Measurements from ENCODE around the gene DLG1. TPM values are rescaled to one million over a fixed set of nuclear protein-coding genes. Genes with fewer than 3 reads are reported as not detected.

DLG1 gene
- total RNA-seq, 1 experiment from 2014 or later = 90.2 TPM

DNA sequence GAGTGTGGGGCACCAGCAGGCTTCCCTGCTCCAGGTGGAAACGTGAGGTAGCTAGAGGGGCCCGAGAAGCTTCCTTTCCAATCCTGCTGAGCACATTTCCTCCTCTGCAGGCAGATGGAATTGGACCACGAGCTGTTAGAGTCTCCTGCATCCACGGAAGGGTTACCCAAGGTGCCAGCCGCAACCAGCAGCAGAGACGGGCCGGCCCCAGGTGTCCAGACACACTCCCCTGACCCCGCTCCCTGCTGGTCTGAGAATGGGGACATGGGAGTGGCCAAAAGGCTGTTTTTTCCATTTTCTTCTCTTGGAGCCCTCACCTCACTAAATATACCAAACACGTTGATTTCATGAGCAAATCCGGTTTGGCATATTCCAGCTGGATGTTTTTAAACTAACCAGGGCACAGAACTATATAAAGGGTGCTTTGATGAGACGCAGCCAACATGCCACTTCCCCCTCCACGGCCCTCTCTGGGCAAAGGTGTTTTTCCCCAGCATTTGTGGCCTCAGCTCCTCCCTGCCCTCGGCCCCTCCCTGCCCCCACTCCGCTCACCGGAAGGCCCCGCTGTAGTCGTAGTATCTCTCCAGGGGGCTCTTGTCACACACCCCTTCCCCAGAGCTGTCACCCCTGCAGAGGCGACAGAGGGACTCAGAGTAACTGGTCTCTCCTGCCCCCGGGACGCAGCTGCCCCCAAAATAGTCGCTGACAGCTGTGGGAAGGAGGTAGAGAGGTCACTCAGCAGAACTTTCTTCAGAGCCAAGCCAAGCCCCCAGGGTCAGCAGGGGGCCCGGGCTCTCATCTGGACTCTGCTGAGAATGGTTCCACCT lies 275.8 kb downstream of the DLG1 start:
- intact Hi-C loops (cut with micrococcal nuclease; ENCODE audit: unreplicated experiment) = no loop called here

DNA sequence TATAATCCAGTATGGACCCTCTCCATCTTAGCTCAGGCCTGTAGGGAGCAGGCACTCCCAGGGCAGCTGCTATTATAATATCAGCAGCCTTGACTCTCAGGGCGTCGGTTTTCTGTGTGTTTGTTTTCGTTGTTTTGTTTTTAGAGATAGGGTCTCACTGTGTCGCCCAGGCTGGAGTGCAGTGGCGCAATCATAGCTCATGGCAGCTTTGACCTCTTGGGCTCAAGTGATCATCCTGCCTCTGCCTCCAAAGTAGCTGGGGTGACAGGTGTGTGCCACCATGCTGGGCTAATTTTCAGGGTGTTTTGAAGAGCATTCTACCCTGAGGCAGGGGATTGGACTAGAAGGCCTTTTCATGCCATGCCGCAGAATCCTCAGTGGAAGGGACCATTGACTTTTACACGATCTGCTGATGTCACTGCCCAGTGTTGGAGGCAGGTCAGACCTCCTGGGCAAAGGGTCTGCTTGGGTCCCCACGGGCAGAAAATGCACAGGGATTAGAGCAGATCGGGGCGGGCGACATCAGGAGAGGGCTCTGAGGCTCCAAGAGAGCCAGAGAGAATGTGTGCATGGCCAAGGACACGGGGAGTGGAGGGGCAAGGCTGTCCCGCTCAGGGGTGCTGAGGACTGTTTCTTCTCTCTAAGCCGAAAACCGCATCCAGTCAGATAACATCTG lies 276.5 kb downstream of the DLG1 start:
- ChIA-PET POLR2A (interaction anchor here (0.6 kb wide), 1 partner anchor 554 kb away, joined by 3 read pairs; no protein-coding TSS in a partner anchor), CTCF (interaction anchor here (0.6 kb wide), 2 partner anchors 16 to 511 kb away, joined by 3 to 7 read pairs; no protein-coding TSS in a partner anchor)
- H3K27me3 ChIP-seq (ENCODE audit: control insufficient read depth, insufficient read depth, low read length) = no peaks in the 10 kb centered on the region
- H3K4me3 ChIP-seq (ENCODE audit: low read depth in 2 of 2, low read length in 2 of 2) = no peak overlapping the region
- no peak for TF ChIP-seq POLR2AphosphoS5 (IDR thresholded peaks at IDR 0.05; ENCODE audit: low read depth, low read length)
- TF ChIP-seq SIN3A (IDR thresholded peaks at IDR 0.05; ENCODE audit: borderline replicate concordance, insufficient read depth, low read depth, low read length) = no peak
- TF ChIP-seq TCF7L2 (IDR thresholded peaks at IDR 0.05; ENCODE audit: low read depth, low read length) = no peak
- TF ChIP-seq, protein P1, sequence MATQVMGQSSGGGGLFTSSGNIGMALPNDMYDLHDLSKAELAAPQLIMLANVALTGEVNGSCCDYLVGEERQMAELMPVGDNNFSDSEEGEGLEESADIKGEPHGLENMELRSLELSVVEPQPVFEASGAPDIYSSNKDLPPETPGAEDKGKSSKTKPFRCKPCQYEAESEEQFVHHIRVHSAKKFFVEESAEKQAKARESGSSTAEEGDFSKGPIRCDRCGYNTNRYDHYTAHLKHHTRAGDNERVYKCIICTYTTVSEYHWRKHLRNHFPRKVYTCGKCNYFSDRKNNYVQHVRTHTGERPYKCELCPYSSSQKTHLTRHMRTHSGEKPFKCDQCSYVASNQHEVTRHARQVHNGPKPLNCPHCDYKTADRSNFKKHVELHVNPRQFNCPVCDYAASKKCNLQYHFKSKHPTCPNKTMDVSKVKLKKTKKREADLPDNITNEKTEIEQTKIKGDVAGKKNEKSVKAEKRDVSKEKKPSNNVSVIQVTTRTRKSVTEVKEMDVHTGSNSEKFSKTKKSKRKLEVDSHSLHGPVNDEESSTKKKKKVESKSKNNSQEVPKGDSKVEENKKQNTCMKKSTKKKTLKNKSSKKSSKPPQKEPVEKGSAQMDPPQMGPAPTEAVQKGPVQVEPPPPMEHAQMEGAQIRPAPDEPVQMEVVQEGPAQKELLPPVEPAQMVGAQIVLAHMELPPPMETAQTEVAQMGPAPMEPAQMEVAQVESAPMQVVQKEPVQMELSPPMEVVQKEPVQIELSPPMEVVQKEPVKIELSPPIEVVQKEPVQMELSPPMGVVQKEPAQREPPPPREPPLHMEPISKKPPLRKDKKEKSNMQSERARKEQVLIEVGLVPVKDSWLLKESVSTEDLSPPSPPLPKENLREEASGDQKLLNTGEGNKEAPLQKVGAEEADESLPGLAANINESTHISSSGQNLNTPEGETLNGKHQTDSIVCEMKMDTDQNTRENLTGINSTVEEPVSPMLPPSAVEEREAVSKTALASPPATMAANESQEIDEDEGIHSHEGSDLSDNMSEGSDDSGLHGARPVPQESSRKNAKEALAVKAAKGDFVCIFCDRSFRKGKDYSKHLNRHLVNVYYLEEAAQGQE (IDR thresholded peaks at IDR 0.05; ENCODE audit: insufficient read depth in 1 of 2, low read depth in 2 of 2, low read length in 1 of 2) = no peak
- TF ChIP-seq, protein P2, sequence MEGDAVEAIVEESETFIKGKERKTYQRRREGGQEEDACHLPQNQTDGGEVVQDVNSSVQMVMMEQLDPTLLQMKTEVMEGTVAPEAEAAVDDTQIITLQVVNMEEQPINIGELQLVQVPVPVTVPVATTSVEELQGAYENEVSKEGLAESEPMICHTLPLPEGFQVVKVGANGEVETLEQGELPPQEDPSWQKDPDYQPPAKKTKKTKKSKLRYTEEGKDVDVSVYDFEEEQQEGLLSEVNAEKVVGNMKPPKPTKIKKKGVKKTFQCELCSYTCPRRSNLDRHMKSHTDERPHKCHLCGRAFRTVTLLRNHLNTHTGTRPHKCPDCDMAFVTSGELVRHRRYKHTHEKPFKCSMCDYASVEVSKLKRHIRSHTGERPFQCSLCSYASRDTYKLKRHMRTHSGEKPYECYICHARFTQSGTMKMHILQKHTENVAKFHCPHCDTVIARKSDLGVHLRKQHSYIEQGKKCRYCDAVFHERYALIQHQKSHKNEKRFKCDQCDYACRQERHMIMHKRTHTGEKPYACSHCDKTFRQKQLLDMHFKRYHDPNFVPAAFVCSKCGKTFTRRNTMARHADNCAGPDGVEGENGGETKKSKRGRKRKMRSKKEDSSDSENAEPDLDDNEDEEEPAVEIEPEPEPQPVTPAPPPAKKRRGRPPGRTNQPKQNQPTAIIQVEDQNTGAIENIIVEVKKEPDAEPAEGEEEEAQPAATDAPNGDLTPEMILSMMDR (IDR thresholded peaks at IDR 0.05) = no peak
- BruUV-seq (replicated peaks) = no TSS peak
- intact Hi-C loops (cut with micrococcal nuclease; ENCODE audit: unreplicated experiment) = no loop called here
- H3K27ac ChIP-seq (ENCODE audit: low read length) = no peak overlapping the region
- no peak for ATAC-seq
- H3K4me1 ChIP-seq (ENCODE audit: control insufficient read depth, insufficient read depth, low read length) = no peaks in the 10 kb centered on the region
- no peaks in the 10 kb centered on the region for H3K36me3 ChIP-seq (ENCODE audit: control insufficient read depth, insufficient read depth, low read length)
- no peak for DNase-seq (ENCODE audit: low read depth, low spot score)
- in situ Hi-C loops (cut with HindIII; ENCODE audit: low pct_unique_long_range_greater_than_20kb, low sequenced_read_pairs) = no loop called here
- H3K9me3 ChIP-seq (ENCODE audit: control insufficient read depth, insufficient read depth, low read depth, low read length) = no peaks in the 10 kb centered on the region

More for the DNA sequence above, 275.8 kb downstream of the DLG1 start:
- H3K4me3 ChIP-seq (ENCODE audit: low read depth in 2 of 2, low read length in 2 of 2) = no peak overlapping the region
- in situ Hi-C loops (cut with HindIII; ENCODE audit: low pct_unique_long_range_greater_than_20kb, low sequenced_read_pairs) = no loop called here
- H3K27ac ChIP-seq (ENCODE audit: low read length) = no peak overlapping the region
- H3K27me3 ChIP-seq (ENCODE audit: control insufficient read depth, insufficient read depth, low read length) = no peaks in the 10 kb centered on the region
- CTCF ChIA-PET = no interaction called here
- no peaks in the 10 kb centered on the region for H3K9me3 ChIP-seq (ENCODE audit: control insufficient read depth, insufficient read depth, low read depth, low read length)
- DNase-seq (ENCODE audit: low read depth, low spot score) (no peak), ATAC-seq (no peak)
- no peaks in the 10 kb centered on the region for H3K4me1 ChIP-seq (ENCODE audit: control insufficient read depth, insufficient read depth, low read length)
- POLR2A ChIA-PET = interaction anchor here (0.6 kb wide), 1 partner anchor 553 kb away, joined by 3 read pairs; no protein-coding TSS in a partner anchor
- H3K36me3 ChIP-seq (ENCODE audit: control insufficient read depth, insufficient read depth, low read length) = no peaks in the 10 kb centered on the region
- TF ChIP-seq, protein P2 (IDR thresholded peaks at IDR 0.05) = no peak
- TF ChIP-seq SIN3A (IDR thresholded peaks at IDR 0.05; ENCODE audit: borderline replicate concordance, insufficient read depth, low read depth, low read length) (no peak), POLR2AphosphoS5 (IDR thresholded peaks at IDR 0.05; ENCODE audit: low read depth, low read length) (no peak), TCF7L2 (IDR thresholded peaks at IDR 0.05; ENCODE audit: low read depth, low read length) (no peak)
- TF ChIP-seq, protein P1 (IDR thresholded peaks at IDR 0.05; ENCODE audit: insufficient read depth in 1 of 2, low read depth in 2 of 2, low read length in 1 of 2) = no peak
- no TSS peak for BruUV-seq (replicated peaks)
